Mesodermal cell (in vitro differentiated cells): Measurements from ENCODE around the gene ADIPOR2.
"Not testable (repeated sequence)": the region's sequence is repeated elsewhere in the genome, so short reads cannot be mapped to it uniquely, and the experiment has no call there.

Experiments
- H3K27ac ChIP-seq: 2 replicates; pipeline ENCODE4 v1.7.0; 2013; ENCODE audit warnings: mild to moderate bottlenecking, low read depth, low read length, moderate library complexity; ENCODE audit not compliant: severe bottlenecking
- H3K36me3 ChIP-seq: 2 replicates; pipeline ENCODE4 v1.7.1; 2013; ENCODE audit warnings: mild to moderate bottlenecking, low read length, moderate library complexity; ENCODE audit not compliant: control insufficient read depth, insufficient read depth
- H3K4me1 ChIP-seq: one replicate; pipeline ENCODE4 v1.7.1; 2013; ENCODE audit warnings: mild to moderate bottlenecking, low read length; ENCODE audit not compliant: insufficient read depth, control insufficient read depth, poor library complexity, severe bottlenecking
- H3K4me3 ChIP-seq: 2 replicates; pipeline ENCODE4 v1.7.0; 2013; ENCODE audit warnings: low read length, control low read depth, mild to moderate bottlenecking; ENCODE audit not compliant: insufficient read depth, poor library complexity, severe bottlenecking; ENCODE audit errors: extremely low read depth
- H3K9me3 ChIP-seq: 2 replicates; pipeline ENCODE4 v1.7.1; 2013; ENCODE audit warnings: mild to moderate bottlenecking, low read length, moderate library complexity; ENCODE audit not compliant: control insufficient read depth
- WGBS, 2 experiments: methylation state at CpG; one replicate each; pipeline ENCODE4 v1.1.5; 2013; ENCODE audit warnings: missing lambda C conversion rate in 2 of 2; ENCODE audit not compliant: insufficient coverage in 2 of 2; 5-methylcytosine and 5-hydroxymethylcytosine counted together

ADIPOR2 gene

DNA sequence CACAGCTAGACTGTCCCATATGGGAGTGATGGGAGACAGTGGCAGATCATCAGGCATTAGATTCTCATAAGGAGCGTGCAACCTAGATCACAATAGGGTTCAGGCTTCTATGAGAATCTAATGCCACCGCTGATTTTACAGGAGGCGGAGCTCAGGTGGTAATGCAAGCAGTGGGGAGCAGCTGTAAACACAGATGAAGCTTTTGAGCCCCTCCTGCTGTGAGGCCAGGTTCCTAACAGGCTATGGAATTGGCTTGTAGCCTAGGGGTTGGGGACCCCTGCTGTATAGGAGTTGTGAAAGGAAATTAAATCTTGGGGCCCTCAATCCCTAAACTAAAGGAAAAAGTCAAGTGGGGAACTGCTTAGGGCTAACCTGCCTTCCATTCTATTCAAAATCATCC is 29.6 kb downstream of the ADIPOR2 start:
- H3K9me3 ChIP-seq = peaks cover 8% of the 10 kb centered on the region
- peaks cover 21% of the 10 kb centered on the region for H3K36me3 ChIP-seq
- WGBS, 2 experiments = 78 to 87% methylated on average over 3 of the region's 3 CpGs
- H3K27ac ChIP-seq = no peak overlapping the region
- H3K4me1 ChIP-seq = no peaks in the 10 kb centered on the region
- no peak overlapping the region for H3K4me3 ChIP-seq

GRCh38 chr12:1723721-1724120 is 32.9 kb downstream of the ADIPOR2 start:
- peaks cover 31% of the 10 kb centered on the region for H3K36me3 ChIP-seq
- H3K4me3 ChIP-seq = no peak overlapping the region
- no peaks in the 10 kb centered on the region for H3K4me1 ChIP-seq
- H3K27ac ChIP-seq = no peak overlapping the region
- H3K9me3 ChIP-seq = peaks cover 8% of the 10 kb centered on the region
- WGBS, 2 experiments = 91 to 100% methylated on average over 5 to 6 of the region's 6 CpGs

GRCh38 chr12:1724250-1724649 is 33.4 kb downstream of the ADIPOR2 start:
- WGBS, 2 experiments = 88% methylated on average over 2 of the region's 3 CpGs; no CpG with 5 or more reads in 1 of the 2 experiments
- Histone ChIP-seq H3K4me3 (no peak overlapping the region), H3K27ac (no peak overlapping the region), H3K9me3 (peaks cover 8% of the 10 kb centered on the region), H3K4me1 (no peaks in the 10 kb centered on the region), H3K36me3 (peaks cover 31% of the 10 kb centered on the region)

- H3K9me3 ChIP-seq = no peaks in the 10 kb centered on the region
- H3K4me1 ChIP-seq = no peaks in the 10 kb centered on the region
- no peak overlapping the region for H3K27ac ChIP-seq
- 98 to 100% methylated on average over 3 of the region's 3 CpGs for WGBS, 2 experiments
- no peak overlapping the region for H3K4me3 ChIP-seq
- H3K36me3 ChIP-seq = peaks cover 30% of the 10 kb centered on the region
These were observed 35.9 kb downstream of the ADIPOR2 start for GRCh38 chr12:1726753-1727152.

GRCh38 chr12:1728824-1729223 is 38.0 kb downstream of the ADIPOR2 start:
- H3K4me3 ChIP-seq = no peak overlapping the region
- no CpG with 5 or more reads among the region's 1 CpG for WGBS, 2 experiments

DNA sequence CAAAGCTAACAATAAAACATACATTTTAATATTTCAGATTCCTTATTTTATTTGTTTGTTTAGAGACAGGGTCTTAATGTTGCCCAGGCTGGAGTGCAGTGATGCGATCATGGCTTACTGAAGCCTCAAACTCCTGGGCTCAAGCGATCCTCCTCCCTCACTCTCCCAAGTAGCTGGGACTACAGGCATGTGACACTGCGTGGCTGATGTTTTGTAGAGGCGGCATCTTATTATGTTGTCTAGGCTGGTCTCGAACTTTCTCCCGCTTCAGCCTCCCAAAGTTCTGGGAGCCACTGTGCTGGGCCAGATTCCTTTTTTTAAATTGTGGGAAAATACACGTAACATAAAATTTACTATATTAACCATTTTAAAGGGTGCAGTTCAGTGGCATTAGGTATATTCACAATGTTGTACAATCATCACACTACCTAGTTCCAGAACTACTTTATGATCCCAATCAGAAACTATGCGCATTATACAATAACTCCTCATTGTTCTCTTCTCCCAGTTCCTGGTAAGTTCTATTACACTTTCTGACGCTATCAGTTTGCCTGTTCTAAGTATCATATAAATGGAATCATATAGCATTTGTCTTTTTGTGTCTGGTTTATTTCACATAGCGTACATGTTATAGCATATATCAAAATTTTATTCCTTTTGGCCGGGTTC is 40.3 kb downstream of the ADIPOR2 start:
- no peak overlapping the region for H3K4me3 ChIP-seq
- H3K27ac ChIP-seq = no peak overlapping the region
- no peaks in the 10 kb centered on the region for H3K9me3 ChIP-seq
- H3K4me1 ChIP-seq = no peaks in the 10 kb centered on the region
- 80 to 100% methylated on average over 4 to 7 of the region's 11 CpGs for WGBS, 2 experiments
- peaks cover 27% of the 10 kb centered on the region for H3K36me3 ChIP-seq

More at GRCh38 chr12:1728824-1729223, 38.0 kb downstream of the ADIPOR2 start:
- Histone ChIP-seq H3K27ac (no peak overlapping the region), H3K36me3 (peaks cover 30% of the 10 kb centered on the region), H3K4me1 (no peaks in the 10 kb centered on the region), H3K9me3 (no peaks in the 10 kb centered on the region)

DNA sequence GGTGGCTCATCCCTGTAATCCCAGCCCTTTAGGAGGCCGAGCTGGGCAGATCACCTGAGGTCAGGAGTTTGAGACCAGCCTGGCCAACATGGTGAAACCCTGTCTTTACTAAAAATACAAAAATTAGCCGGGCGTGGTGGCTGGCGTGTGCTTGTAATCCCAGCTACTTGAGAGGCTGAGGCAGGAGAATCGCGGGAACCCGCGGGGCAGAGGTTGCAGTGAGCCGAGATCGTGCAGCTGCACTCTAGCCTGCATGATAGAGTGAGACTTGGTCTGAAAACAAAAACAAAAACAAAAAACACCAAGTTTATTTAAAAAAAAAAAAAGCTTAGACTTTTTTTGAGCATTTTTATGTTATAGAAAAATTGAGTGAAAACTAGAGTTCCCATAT is 40.8 kb downstream of the ADIPOR2 start:
- H3K4me1 ChIP-seq, H3K4me3 ChIP-seq, H3K9me3 ChIP-seq, H3K27ac ChIP-seq: not testable (repeated sequence)
- H3K36me3 ChIP-seq = peaks cover 23% of the 10 kb centered on the region
- WGBS, 2 experiments = 96% methylated on average over 3 to 8 of the region's 10 CpGs

DNA sequence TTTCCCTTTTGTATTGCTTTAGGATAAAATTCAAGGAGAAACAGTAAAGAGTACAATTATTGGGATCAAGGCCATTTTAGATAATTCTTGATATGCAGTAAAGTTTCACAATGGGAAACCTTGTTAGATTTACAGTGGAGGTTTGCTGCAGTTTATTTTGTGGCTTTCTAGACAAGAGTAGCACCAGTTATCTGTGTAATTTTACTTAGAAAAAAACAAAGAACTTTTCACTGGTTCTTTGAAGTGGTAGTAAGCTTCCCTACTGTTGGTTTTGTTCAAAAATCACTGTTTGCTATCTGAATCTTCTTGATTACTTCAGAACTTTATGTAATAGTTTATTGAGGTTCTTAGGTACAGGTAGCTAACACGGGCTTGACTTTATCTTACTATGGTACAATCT is 42.0 kb downstream of the ADIPOR2 start:
- Histone ChIP-seq H3K4me3 (no peak overlapping the region), H3K4me1 (no peaks in the 10 kb centered on the region), H3K27ac (no peak overlapping the region), H3K36me3 (peaks cover 16% of the 10 kb centered on the region), H3K9me3 (no peaks in the 10 kb centered on the region)
- WGBS, 2 experiments = no CpG with 5 or more reads among the region's 1 CpG

- WGBS, 2 experiments = 80% methylated on average over 1 of the region's 5 CpGs; no CpG with 5 or more reads in 1 of the 2 experiments
- H3K9me3 ChIP-seq, H3K27ac ChIP-seq, H3K4me3 ChIP-seq, H3K4me1 ChIP-seq: not testable (repeated sequence)
- H3K36me3 ChIP-seq = peaks cover 13% of the 10 kb centered on the region
These were observed 42.8 kb downstream of the ADIPOR2 start for GRCh38 chr12:1733712-1734111.

- peaks cover 12% of the 10 kb centered on the region for H3K4me1 ChIP-seq
- H3K27ac ChIP-seq = no peak overlapping the region
- no peak overlapping the region for H3K4me3 ChIP-seq
- no peaks in the 10 kb centered on the region for H3K36me3 ChIP-seq
- 95 to 96% methylated on average over 4 of the region's 6 CpGs for WGBS, 2 experiments
- no peaks in the 10 kb centered on the region for H3K9me3 ChIP-seq
These were observed 46.9 kb downstream of the ADIPOR2 start for GRCh38 chr12:1737652-1738286.

- Histone ChIP-seq H3K4me1 (peaks cover 12% of the 10 kb centered on the region), H3K9me3 (no peaks in the 10 kb centered on the region), H3K27ac (no peak overlapping the region), H3K4me3 (no peak overlapping the region), H3K36me3 (peaks cover 3% of the 10 kb centered on the region)
These were observed 47.6 kb downstream of the ADIPOR2 start for GRCh38 chr12:1738446-1738845.
